Limb (tissue), 2 donors: Measurements from ENCODE around the gene B9D2.
A peak's percentile ranks its signal among the peaks of the same experiment; 100 is the strongest.
"Not testable (repeated sequence)": the region's sequence is repeated elsewhere in the genome, so short reads cannot be mapped to it uniquely, and the experiment has no call there.

Experiments used
- DNase-seq, 2 donors: peaks; one replicate each; pipeline ENCODE4 v3.0.0-alpha.2; 2016; ENCODE audit errors: extremely low spot score in 2 of 2

The B9D2 gene

DNA sequence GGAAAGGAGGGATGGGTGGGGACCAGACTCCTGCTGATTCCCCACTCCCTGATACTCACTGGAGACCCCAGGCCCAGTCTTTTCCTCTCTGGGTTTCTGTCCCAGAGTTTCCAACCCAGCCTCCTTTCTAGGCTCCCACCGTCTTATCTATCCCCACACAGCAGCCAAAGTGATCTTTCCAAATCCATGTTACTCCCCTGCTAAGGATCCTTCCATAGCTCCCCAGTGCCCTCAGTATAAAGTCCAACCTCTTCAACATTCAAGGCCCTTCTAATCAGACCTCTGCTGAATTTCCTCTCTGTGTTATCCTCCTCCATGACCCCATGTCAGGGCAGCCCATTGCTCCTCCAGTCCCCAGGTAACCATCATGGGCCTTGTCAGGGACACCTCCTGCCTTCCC, 8.9 kb downstream of the B9D2 start:
- DNase-seq: no peak

DNA sequence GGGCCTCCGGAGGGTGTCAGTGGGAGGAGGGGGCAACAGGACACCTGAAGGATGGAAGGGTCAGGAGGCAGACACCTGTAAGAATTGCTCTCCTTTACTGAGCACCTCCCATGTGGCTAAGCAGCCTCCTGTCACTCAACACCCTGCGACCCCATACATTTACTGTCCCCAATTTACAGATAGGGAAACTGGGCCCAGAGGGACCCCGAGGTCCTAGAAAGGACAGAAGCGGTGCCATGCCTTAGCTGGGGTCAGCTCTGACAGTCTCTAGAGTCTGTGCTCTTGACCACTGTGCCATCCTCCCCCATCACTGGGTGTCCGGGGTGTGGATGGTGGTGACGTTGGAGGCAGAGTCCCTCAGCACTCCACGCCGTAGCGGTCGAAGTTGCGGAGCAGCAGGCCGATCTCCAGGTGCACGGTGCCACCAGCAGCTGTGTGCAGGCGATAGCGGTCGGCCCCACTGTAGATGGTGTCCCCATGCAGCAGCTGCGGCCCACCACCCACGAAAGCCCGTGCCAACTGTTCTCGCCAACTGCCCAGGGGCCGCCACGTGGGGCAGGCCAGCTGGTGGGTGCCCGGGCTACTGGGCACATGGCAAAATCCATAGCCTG, 9.5 kb downstream of the B9D2 start:
- no peak for DNase-seq

DNA sequence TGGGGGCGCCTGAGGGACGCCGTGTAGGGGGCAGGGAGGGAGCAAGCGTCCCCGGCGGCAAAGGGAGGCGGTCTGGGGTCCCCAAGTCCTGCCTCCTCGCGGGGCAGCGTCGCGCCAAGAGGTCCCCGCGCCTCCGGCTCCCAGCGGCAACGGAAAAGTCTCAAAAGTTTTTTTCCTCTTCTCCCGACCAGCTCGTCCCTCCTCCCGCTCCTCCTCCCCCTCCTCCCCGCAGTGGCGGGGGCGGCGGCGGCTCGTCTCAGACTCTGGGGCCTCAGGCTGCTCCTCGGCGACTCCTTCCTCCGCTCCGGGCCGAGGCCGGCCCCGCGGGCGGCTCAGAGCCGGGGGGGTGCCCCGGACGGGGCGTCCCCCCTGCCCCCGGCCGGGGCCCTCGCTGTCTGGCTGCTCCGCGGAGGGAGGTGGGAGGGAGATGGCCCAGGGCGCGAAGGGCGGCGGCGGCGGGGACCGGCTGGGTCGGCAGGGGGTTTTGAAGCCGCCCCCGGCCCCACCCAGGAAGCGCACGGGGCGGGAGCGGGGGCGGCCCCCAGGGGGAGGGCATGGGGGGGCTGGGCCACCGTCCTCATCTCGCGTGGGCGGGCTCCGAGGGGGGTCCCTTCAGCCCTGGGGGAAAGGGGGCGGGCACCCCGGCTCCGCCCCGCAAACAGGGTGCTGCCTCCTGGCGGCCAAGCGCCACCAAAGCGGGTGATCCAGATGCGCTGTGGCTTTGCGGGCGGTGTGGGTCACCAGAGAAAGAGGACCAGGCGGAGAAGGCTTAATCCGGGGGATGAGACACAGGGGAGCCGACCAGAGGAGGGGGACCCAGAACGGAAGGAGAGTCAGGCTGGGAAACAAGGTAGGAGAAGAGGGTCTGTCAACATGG, 10.2 kb downstream of the B9D2 start, which contains the start of gene TGFB1:
TGFB1 (minus strand) TSS at position 457 of the 877 bp plus-strand sequence. CDS start 878 bp downstream, outside the sequence.
- peak in 1 of 2 donors; percentile 83 for DNase-seq

DNA sequence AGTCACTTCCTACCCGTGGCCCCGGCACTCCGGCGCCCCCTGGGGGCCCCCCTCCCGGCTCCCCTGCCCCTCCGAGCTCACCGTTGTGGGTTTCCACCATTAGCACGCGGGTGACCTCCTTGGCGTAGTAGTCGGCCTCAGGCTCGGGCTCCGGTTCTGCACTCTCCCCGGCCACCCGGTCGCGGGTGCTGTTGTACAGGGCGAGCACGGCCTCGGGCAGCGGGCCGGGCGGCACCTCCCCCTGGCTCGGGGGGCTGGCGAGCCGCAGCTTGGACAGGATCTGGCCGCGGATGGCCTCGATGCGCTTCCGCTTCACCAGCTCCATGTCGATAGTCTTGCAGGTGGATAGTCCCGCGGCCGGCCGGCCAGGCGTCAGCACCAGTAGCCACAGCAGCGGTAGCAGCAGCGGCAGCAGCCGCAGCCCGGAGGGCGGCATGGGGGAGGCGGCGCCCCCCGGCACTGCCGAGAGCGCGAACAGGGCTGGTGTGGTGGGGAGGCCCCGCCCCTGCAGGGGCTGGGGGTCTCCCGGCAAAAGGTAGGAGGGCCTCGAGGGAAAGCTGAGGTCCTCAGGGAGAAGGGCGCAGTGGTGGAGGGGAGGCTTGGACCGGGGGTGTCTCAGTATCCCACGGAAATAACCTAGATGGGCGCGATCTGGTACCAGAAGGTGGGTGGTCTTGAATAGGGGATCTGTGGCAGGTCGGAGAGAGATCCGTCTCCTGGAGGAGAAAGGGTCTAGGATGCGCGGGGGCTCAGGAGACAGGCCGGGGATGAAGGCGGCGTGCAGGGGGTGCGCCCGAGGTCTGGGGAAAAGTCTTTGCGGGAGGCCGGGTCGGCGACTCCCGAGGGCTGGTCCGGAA, 11.1 kb downstream of the B9D2 start:
- DNase-seq: peak in 1 of 2 donors; percentile 67

DNA sequence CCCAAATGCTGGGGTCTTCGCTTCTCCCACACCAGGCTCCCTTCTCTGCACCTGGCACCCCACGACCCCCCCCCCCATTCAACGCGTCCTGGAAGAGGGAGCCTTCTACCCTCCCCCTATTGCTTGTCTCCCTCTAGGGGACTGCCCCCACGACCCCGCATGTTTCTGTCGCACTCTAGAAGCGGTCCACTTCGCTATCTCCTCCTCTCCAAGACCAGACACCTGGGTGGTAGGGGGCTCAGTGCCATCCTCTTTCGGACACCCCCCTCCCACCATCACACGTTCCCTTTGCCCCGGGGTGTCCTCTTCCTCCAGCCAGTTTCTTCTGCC, 11.7 kb downstream of the B9D2 start:
- DNase-seq: no peak

DNA sequence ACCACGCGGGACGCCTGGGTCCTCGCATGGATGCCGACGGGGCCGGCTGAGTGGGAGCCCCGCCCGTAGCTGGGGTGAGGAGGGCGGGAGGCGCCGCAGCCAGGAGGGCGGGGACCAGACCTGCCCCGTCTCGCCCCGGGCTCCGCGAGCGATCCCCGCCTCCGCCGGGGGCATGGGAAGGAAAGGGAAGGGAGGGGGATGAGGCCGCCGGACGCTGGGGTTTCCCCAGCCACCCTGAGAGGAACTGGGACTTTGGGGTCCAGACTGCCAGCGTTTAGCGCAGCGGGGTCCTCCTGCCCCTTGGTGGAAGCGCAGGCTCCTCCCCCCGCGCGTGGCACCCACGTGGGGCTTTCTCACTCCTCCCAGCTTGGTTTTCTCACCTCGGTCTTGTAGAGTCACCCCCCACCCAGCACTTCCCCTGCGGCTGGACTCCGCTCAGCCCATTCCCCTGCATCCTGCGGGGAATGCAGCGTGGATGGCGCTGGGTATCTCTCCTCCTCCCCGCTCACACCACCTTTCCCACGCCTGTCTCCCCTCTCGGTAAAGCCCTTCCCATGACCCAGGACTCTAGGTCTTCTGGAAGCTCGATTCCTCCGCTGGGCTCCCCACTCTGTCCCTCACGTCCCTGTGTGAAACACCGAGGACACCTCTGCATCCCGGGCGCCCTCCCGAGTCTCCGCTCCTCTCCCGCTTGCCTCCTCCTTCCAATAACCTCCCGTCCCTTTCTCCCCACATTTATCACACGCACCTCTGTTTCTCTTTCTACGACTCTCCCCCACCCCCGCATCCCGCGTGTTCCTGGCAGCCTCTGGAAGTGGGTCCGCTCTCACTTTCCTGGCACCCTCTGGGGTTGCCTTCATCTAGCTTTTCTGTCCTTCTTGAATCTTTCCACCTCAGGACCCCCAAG, 12.4 kb downstream of the B9D2 start:
- peak in 1 of 2 donors; percentile 62 for DNase-seq

- no peak for DNase-seq
Observed at GRCh38 chr19:41350735-41351338, 13.1 kb downstream of the B9D2 start.

- DNase-seq: not testable (repeated sequence)
Observed at GRCh38 chr19:41346916-41347315, 17.0 kb downstream of the B9D2 start.

GRCh38 chr19:41344162-41344561, 19.8 kb downstream of the B9D2 start:
- DNase-seq: no peak

DNA sequence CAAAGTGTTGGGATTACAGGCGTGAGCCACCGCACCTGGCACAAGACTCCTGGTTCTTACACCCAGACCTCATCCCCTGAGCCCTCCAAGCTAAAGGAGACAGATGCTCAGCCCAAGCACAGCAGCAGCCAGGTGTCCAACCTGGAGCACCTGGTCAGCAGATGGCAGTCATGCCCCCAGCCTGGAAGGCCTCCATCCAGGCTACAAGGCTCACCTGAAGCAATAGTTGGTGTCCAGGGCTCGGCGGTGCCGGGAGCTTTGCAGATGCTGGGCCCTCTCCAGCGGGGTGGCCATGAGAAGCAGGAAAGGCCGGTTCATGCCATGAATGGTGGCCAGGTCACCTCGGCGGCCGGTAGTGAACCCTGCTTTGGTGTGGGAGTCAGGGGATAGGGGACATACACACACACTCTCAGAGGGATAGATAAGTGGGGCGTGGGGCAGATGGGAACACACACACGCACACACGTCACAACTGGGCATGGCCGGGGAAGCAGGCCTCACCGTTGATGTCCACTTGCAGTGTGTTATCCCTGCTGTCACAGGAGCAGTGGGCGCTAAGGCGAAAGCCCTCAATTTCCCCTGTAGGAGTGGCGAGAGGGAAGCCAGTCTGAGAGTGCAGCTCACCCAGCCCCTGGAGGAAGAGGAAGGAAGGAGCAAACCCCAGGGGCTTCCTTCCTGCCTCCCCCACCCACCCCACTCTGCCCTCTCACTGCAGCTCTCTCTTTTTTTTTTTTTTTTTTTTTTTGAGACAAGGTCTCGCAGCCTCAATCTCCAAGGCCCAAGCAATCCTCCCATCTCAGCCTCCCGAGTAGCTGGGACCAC, 22.1 kb downstream of the B9D2 start:
- no peak for DNase-seq

- DNase-seq: no peak
Observed at GRCh38 chr19:41339936-41340335, 24.0 kb downstream of the B9D2 start.

DNA sequence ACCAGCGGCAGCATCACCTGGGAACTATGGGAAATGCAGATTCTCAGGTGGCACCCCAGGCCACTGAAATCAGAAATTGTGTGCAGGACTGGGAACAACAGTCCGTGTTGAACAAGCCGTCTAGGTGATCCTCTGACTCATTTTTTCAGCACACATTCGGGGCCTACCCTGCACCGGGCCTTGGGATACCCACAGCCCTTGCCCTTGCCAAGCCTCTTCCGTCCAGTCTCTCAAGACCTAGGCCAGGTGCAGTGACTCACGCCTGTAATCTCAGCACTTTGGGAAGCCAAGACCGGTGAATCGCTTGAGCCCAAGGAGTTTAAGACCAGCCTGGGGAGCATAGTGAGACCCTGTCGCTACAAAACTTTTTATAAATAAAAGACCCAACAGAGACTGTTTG, 28.5 kb downstream of the B9D2 start:
- no peak for DNase-seq

- no peak for DNase-seq
Observed at GRCh38 chr19:41334793-41335192, 29.2 kb downstream of the B9D2 start.

DNA sequence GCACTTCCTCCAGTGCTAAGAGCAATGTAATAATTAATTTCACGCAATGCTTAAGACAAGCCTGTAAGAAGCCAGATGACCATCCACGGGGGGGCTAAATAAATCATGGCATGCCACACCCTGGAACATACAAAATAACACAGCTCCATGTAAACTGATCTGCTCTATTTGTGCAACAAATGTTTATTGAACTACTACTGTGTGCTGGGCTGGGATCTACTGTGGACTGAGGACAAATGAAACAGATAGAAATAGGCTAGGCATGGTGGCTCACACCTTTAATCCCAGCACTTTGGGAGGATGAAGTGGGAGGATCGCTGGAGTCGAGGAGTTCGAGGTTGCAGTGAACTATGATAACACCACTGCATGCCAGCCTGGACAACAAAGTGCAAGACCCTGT, 31.5 kb downstream of the B9D2 start:
- no peak for DNase-seq

GRCh38 chr19:41332000-41332399, 31.9 kb downstream of the B9D2 start:
- DNase-seq: no peak

GRCh38 chr19:41330946-41331678, 32.8 kb downstream of the B9D2 start:
- no peak for DNase-seq

DNA sequence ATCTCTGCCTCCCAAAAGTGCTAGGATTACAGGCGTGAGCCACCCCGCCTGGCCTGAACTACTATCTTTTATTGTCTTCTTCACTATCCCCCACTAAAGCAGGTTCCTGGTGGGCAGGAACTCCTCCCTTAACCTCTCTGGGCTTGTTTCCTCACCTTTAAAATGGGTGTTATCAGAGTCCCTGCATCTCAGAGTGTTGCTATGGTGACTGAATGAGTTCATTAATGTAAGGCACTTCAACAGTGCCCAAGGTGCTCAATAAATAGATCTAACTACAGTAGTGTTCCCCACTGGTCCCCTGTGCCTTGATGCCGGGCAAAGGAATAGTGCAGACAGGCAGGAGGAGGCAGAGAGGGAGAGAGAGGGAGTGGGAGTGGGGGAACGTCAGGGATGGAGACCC, 33.5 kb downstream of the B9D2 start:
- DNase-seq: no peak

GRCh38 chr19:41328842-41329225, 35.1 kb downstream of the B9D2 start:
- no peak for DNase-seq
